Neural cell (in vitro differentiated cells): ENCODE measurements around the gene NT5C. TPM values are rescaled to one million over a fixed set of nuclear protein-coding genes. Genes with fewer than 3 reads are reported as not detected.

ENCODE experiments used
- H2AFZ ChIP-seq: fragments of 200-600, 300-800 bp; sonication (generic), shearing (Covaris generic); 2 replicates; pipeline ENCODE4 v1.6.0; 2014; ENCODE audit warnings: low read depth, mild to moderate bottlenecking, antibody characterized with exemption, low read length, moderate library complexity
- H3F3A ChIP-seq: fragments of 200-600 bp; shearing (Covaris generic); 2 replicates; pipeline ENCODE4 v1.6.1; 2016; ENCODE audit warnings: mild to moderate bottlenecking, moderate library complexity, mixed read lengths, antibody characterized with exemption, low read length; ENCODE audit not compliant: insufficient read depth, poor library complexity, severe bottlenecking
- H3K27ac ChIP-seq: fragments of 200-600, 300-800 bp; sonication (generic), shearing (Covaris generic); 2 replicates; pipeline ENCODE4 v1.5.1; 2014; ENCODE audit warnings: mild to moderate bottlenecking, low read length, moderate library complexity
- H3K27me3 ChIP-seq: fragments of 300-800, 200-600 bp; sonication (generic), shearing (Covaris generic); 2 replicates; pipeline ENCODE4 v1.6.0; 2014; ENCODE audit warnings: mild to moderate bottlenecking, low read depth, low read length, moderate library complexity; ENCODE audit not compliant: insufficient read depth
- H3K36me3 ChIP-seq: fragments of 300-800, 200-600 bp; sonication (generic), shearing (Covaris generic); 2 replicates; pipeline ENCODE4 v1.5.1; 2014; ENCODE audit warnings: mild to moderate bottlenecking, antibody characterized with exemption, low read length, moderate library complexity; ENCODE audit not compliant: insufficient read depth
- H3K4me2 ChIP-seq: fragments of 300-800, 200-600 bp; sonication (generic), shearing (Covaris generic); 2 replicates; pipeline ENCODE4 v1.6.0; 2014; ENCODE audit warnings: mild to moderate bottlenecking, low read length
- H3K4me3 ChIP-seq: fragments of 300-800, 200-600 bp; sonication (generic), shearing (Covaris generic); 2 replicates; pipeline ENCODE4 v1.5.1; 2014; ENCODE audit warnings: mild to moderate bottlenecking, low read length, moderate library complexity
- H3K79me2 ChIP-seq: fragments of 200-600 bp; shearing (Covaris generic); replicated peaks from 2 replicates; pipeline ENCODE4 v1.6.0; 2014; ENCODE audit warnings: mild to moderate bottlenecking, low read length, moderate library complexity; ENCODE audit not compliant: insufficient read depth
- H3K9ac ChIP-seq: fragments of 300-800, 200-600 bp; sonication (generic), shearing (Covaris generic); 2 replicates; pipeline ENCODE4 v1.6.1; 2016; ENCODE audit warnings: mild to moderate bottlenecking, low read length, mixed read lengths
- H3K9me2 ChIP-seq: fragments of 200-600 bp; shearing (Covaris generic); 2 replicates; pipeline ENCODE4 v1.6.1; 2016; ENCODE audit warnings: mild to moderate bottlenecking, low read length, mixed read lengths; ENCODE audit not compliant: insufficient read depth
- H3K9me3 ChIP-seq: fragments of 200-600, 300-800 bp; sonication (generic), shearing (Covaris generic); 2 replicates; pipeline ENCODE4 v1.6.1; 2016; ENCODE audit warnings: mild to moderate bottlenecking, mixed run types, low read length, moderate library complexity, mixed read lengths
- H4K20me1 ChIP-seq: fragments of 200-600 bp; shearing (Covaris generic); 2 replicates; pipeline ENCODE4 v1.6.1; 2016; ENCODE audit warnings: mild to moderate bottlenecking, mixed run types; ENCODE audit not compliant: insufficient read depth
- CTCF ChIP-seq: fragments of 450-650 bp; IDR thresholded peaks from 2 replicates; pipeline ENCODE4 v1.5.1; 2014; ENCODE audit warnings: antibody characterized with exemption, mild to moderate bottlenecking, moderate library complexity; ENCODE audit not compliant: poor library complexity, severe bottlenecking
- EP300 ChIP-seq: fragments of 450-650 bp; conservative IDR thresholded peaks from 2 replicates; pipeline ENCODE4 v1.6.1; 2014; ENCODE audit warnings: antibody characterized with exemption, mild to moderate bottlenecking, moderate library complexity; ENCODE audit not compliant: poor library complexity, severe bottlenecking
- EZH2 ChIP-seq: fragments of 200-600, 300-800 bp; shearing (Covaris generic), sonication (generic); IDR thresholded peaks from 2 replicates; pipeline ENCODE4 v1.6.1; 2014; ENCODE audit warnings: antibody characterized with exemption, low read length, borderline replicate concordance, mild to moderate bottlenecking; ENCODE audit not compliant: insufficient read depth, poor library complexity, severe bottlenecking
- MXI1 ChIP-seq: fragments of 450-650 bp; conservative IDR thresholded peaks from 2 replicates; pipeline ENCODE4 v1.6.1; 2014; ENCODE audit warnings: antibody characterized with exemption, mild to moderate bottlenecking; ENCODE audit not compliant: poor library complexity, severe bottlenecking
- POLR2AphosphoS5 ChIP-seq: IDR thresholded peaks from 2 replicates; pipeline ENCODE4 v1.6.1; 2012
- RAD21 ChIP-seq: fragments of 450-650 bp; conservative IDR thresholded peaks from 2 replicates; pipeline ENCODE4 v1.6.1; 2014; ENCODE audit warnings: antibody characterized with exemption, mild to moderate bottlenecking, moderate library complexity
- REST ChIP-seq: IDR thresholded peaks from 2 replicates; pipeline ENCODE4 v1.6.1; 2012; ENCODE audit warnings: borderline replicate concordance
- SMC3 ChIP-seq: fragments of 450-650 bp; conservative IDR thresholded peaks from 2 replicates; pipeline ENCODE4 v1.6.1; 2014; ENCODE audit warnings: antibody characterized with exemption, mild to moderate bottlenecking, moderate library complexity; ENCODE audit not compliant: poor library complexity
- TAF1 ChIP-seq: IDR thresholded peaks from 2 replicates; pipeline ENCODE4 v1.6.1; 2012; ENCODE audit warnings: low read depth
- polyA plus RNA-seq: library from polyadenylated mRNA; depleted of rRNA; stranded (reverse); fragments of >200 nt; gene quantifications from 2 replicates; pipeline ENCODE4 v1.2.3, GENCODE V29; 2014

The NT5C gene
- polyA plus RNA-seq, 1 donor from 2014 or later, result 58.7 TPM

- no peaks in the 10 kb centered on the region for H3K79me2 ChIP-seq
- H3K27ac ChIP-seq, result no peak overlapping the region
- peaks cover 5% of the 10 kb centered on the region for H3K27me3 ChIP-seq
- no peaks in the 10 kb centered on the region for H3F3A ChIP-seq
- H3K4me3 ChIP-seq, result no peak overlapping the region
- no peak overlapping the region for H2AFZ ChIP-seq
- H3K9me2 ChIP-seq, result no peaks in the 10 kb centered on the region
- H3K4me2 ChIP-seq, result no peak overlapping the region
- no peaks in the 10 kb centered on the region for H4K20me1 ChIP-seq
- TF ChIP-seq REST (no peak), EZH2 (no peak), SMC3 (no peak), MXI1 (no peak), TAF1 (no peak), RAD21 (no peak), EP300 (no peak), POLR2AphosphoS5 (no peak), CTCF (no peak)
- H3K9me3 ChIP-seq, result no peaks in the 10 kb centered on the region
- no peaks in the 10 kb centered on the region for H3K36me3 ChIP-seq
- H3K9ac ChIP-seq, result no peak overlapping the region
Measured at GRCh38 chr17:75082683-75083082, 48.9 kb downstream of the NT5C start.

- Histone ChIP-seq H3K9me2 (no peaks in the 10 kb centered on the region), H3K27me3 (no peaks in the 10 kb centered on the region), H3K79me2 (no peaks in the 10 kb centered on the region), H3K4me3 (no peak overlapping the region), H3K4me2 (no peak overlapping the region), H3K9ac (no peak overlapping the region), H3K36me3 (no peaks in the 10 kb centered on the region), H4K20me1 (no peaks in the 10 kb centered on the region), H3K9me3 (no peaks in the 10 kb centered on the region), H2AFZ (no peak overlapping the region), H3F3A (no peaks in the 10 kb centered on the region), H3K27ac (no peak overlapping the region)
- TF ChIP-seq SMC3, result no peak
- TF ChIP-seq TAF1, result no peak
- TF ChIP-seq RAD21, result no peak
- TF ChIP-seq REST, result no peak
Measured at GRCh38 chr17:75081611-75082540, 49.7 kb downstream of the NT5C start.
